Measurements from ENCODE around the gene GPRIN1. TPM values are rescaled to one million over a fixed set of nuclear protein-coding genes. Genes with fewer than 3 reads are reported as not detected.
"Not testable (repeated sequence)": the region's sequence is repeated elsewhere in the genome, so short reads cannot be mapped to it uniquely, and the experiment has no call there.

GPRIN1 gene
- total RNA-seq, 1 experiment from 2014 or later, result 4.3 TPM

DNA sequence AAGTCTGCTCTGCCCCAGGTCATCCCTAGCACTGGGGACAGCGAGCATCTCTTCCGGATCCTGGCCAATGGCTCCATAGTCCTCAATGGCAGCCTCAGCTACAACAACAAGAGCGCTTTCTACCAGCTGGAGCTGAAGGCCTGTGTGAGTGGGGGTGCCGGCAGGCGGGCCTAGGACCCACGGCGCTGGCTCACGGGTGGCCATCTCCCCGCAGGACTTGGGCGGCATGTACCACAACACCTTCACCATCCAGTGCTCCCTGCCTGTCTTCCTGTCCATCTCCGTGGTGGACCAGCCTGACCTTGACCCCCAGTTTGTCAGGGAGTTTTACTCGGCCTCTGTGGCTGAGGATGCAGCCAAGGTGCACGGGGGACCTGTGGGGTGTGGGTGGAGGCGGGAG is 34.9 kb downstream of the GPRIN1 start:
- DNase-seq (ENCODE audit: low spot score), result no peak

DNA sequence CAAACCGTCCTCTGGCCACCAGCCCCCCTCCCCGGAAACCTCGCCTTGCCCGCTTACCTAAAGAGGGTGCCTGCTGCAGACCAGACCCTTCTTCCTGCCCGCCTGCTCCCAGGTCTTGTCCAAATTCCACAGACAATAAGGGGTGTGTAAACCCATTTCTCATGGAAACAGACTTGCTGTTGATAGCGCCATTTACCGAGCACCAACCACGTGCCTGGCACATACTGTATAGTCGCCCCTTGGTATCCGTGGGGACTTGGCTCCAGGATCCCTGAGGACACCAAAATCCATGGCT is 35.7 kb downstream of the GPRIN1 start:
- no peak for DNase-seq (ENCODE audit: low spot score)

DNA sequence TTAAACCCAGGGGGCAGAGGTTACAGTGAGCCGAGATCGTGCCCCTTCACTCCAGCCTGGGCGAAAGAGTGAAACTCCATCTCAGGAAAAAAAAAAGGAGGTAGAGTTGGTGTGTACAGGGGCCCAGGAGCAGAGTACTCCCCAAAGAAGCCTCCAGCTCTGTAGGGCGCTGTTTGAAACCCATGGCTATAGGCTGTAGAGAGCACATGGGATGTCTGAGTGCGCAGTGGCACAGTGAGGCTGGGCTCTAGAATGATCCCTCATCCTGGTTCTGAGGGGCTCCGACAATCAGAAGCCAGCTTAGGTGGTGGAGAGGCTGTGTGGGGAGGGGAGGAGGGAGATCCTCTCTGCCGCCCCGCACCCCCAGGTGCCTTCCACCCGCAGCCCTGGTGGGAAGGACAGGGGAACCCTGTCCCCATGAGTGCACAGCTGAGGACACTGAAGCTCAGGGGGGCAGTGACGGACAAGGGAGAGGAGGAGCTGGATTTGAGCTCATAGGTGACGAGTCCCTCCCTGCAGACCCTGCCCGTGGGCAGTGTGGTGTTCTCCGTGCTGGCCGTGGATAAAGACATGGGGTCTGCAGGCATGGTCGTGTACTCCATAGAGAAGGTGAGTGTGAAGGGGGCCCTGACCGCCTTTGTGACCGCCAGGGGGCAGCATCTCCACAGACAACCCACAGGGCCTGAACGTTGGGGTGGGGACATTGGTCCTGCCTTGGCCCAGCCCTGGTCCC is 36.2 kb downstream of the GPRIN1 start:
- DNase-seq (ENCODE audit: low spot score), result peak; percentile 61

DNA sequence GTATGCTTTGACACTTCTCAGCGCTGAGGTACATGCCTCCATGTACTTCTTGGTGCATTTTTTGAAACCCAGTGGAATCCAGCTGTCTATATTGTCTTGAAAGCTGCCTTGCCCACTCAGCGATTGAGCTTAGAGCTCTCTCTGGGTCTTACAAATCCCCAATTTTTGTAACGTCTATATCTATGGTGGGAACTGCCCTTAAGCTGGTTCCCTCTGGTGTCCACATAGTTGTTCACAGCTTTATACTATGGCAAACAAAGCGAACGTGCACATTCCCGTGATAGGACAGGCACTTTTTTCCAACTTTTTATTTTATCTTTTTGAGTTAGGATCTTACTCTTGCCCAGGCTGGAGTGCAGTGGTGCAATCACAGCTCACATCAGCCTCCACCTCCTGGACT is 39.9 kb downstream of the GPRIN1 start:
- no peak for DNase-seq (ENCODE audit: low spot score)

DNA sequence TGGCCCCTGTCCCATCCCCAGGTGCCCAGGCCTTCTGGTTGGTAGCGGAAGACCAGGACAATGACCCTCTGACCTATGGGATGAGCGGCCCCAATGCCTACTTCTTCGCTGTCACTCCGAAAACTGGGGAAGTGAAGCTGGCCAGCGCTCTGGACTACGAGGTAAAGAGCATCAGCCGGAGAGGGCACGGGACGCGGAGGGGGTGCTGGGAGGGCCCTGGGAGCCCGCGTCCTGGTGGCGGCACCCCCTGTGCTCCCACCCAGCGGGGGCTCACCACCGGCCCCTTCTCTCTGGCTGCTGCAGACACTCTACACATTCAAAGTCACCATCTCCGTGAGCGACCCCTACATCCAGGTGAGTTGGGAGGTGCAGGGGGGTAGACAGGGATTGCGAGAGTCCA is 41.3 kb downstream of the GPRIN1 start:
- no peak for DNase-seq (ENCODE audit: low spot score)

DNA sequence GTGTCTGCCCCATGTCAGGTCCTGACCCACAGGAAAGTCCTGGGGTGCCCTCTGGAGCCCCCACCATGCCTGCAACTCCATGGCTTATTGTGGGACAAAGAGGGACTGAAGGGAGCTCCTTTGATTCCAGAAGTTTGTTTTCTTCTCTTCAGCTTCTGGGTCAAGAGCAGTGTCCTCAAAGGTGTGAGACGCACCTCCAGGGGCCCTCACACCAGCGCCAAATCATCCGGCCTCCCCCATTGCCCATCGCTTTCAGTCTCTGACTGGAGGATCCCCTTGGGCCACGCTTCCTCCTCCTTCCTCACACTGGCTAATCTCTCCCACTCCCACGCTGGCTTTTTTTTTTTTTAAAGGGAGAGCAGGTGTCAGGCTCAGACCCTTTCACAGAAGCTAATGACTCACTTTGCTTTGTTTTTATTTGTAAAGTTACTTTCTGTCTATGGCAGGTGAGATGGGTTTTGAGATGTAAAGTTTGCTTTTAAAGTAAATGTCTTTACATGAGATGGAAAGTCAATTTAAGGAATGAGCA is 44.1 kb downstream of the GPRIN1 start:
- DNase-seq (ENCODE audit: low spot score), result no peak

DNA sequence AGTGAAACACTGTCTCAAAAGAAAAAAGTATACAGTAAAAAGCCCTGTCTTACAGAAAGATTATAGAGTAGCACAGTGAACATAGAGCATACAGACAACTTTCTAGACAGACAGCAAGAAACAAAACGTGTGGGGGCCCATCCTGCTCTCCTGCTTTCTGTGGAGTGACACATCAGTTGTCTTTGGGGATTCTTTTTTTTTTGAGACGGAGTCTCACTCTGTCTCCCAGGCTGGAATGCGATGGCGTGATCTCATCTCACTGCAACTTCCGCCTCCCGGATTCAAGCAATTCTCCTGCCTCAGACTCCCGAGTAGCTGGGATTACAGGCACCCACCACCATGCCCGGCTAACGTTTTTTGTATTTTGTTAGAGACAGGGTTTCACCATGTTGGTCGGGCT is 46.0 kb downstream of the GPRIN1 start:
- no peak for DNase-seq (ENCODE audit: low spot score)

DNA sequence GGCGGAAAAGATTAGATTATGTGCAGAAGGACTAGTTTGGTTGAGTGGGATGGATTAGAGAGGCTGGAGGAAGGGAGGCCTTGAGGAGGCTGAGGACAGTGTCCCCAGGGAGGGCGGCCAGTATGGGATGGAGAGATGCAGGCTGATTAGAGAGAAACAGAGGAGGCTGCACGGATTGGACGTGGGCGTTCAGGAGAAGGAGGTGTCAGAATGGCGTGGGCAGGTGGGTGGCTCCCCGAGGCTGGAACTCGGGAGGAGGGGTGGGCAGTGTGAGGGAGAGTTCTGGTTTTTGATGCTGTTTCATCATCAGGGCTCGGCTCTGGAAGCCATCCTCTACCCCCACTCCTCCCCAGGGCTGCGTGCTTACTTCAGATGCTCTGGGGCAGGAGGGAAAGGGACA is 47.8 kb downstream of the GPRIN1 start:
- no peak for DNase-seq (ENCODE audit: low spot score)

DNA sequence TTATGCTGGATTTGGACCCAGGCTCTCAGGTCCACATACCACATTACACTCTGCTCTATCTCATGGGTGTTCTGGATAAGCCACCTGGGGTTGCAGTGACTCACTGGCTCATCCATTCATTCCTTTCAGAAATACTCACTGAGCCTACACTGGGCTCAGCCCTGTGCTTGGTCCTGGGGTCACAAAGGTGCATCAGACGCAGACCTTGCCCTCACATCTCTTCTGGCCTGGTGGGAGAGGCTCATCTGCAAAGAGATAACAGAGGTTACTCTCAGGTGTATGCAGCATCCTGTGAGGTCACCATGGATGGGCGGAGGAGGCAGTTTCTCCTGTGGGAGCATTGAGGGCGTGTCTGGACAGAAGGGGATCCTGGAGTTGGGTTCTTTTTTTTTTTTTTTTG is 48.7 kb downstream of the GPRIN1 start:
- no peak for DNase-seq (ENCODE audit: low spot score)

DNA sequence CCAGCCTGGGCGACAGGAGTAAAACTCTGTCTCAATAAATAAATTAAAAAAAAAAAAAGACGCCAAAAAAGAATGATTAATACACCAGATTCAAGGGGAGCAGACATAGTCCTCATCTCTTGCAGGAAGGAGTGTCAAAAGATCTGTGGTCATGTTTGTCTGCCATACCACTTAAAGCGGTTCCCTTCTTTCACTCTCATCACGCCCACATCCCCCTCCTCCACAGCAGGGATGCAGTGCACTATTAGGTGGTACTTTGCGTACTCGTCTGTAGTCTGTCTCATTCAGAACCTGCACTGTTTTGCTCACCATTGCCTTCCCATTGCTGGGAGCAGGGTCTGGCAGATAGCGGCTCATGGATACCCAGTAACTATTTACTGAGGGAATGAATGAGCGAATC is 49.6 kb downstream of the GPRIN1 start:
- DNase-seq (ENCODE audit: low spot score), result no peak

DNA sequence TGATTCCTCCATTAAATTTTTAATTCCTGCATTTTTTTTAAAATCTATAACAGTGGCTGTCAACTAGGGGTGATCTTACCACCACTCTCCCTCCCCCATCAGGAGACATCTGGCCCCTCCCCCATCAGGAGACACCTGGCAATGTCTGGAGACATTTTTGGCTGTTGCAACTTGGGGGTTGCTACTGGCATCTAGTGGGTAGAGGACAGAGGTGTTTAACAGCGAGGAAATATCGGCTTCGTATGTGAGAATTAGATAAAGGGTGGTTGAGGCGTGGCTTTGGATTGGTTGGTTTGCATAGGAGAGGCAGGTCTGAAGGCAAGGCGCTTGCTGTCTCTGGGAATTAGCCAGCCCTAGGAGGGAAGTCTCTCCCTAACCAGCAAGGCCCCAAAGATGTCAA is 50.3 kb downstream of the GPRIN1 start:
- DNase-seq (ENCODE audit: low spot score), result peak; percentile 31

DNA sequence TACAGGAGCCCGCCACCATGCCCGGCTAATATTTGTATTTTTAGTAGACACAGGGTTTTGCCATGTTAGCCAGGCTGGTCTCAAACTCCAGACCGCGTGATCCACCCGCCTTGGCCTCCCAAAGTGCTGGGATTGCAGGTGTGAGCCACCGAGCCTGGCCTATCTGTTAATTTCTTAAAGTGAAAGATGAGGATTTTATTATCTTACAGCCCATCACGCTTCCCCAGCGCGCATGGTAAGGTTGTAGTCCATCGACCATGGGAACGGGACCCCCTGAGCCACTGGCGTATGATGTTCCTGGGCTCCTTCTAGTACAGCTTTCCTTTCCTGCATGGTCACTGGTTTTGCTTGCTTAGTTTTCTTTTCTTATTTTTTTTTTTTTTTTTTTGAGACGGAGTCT is 52.1 kb downstream of the GPRIN1 start:
- no peak for DNase-seq (ENCODE audit: low spot score)

DNA sequence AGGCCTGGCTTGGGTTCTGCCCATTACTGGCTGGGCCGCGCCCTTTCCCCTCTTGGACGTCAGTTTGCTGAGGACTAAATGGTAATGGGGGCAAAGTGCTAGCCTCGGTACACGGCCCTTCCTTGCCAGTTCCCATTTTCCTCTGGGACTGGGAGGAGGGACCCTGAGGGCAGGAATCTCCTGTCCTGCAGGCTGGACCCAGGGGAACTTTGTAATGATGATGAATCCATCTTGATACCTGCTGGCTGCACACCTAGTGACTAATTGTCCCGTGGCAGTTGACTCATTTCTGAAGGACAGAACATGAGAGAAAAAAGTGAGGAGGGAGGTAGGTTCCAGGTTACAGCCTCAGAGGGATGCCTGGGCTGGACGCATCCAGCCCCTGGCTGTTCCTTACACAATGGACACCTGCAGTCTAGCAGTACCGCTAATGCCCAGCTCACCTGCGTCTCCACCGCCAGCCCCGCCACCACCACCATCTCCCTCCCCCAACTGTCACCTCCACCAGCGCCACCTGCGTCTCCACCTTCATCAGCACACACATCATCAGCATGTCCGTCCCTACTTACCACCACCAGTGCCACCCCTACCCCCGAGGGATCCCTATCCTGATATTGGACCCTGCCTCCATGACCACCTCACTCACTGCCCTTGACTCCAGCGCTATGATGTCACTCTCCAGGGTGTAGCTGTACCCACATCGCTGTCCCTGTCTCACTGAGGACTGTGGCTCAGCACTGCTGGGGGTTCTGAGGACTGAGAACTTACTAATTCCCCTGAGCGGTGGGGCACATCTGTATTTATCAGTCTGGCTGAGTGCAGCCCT is 56.5 kb downstream of the GPRIN1 start:
- DNase-seq (ENCODE audit: low spot score), result peak; percentile 30

DNA sequence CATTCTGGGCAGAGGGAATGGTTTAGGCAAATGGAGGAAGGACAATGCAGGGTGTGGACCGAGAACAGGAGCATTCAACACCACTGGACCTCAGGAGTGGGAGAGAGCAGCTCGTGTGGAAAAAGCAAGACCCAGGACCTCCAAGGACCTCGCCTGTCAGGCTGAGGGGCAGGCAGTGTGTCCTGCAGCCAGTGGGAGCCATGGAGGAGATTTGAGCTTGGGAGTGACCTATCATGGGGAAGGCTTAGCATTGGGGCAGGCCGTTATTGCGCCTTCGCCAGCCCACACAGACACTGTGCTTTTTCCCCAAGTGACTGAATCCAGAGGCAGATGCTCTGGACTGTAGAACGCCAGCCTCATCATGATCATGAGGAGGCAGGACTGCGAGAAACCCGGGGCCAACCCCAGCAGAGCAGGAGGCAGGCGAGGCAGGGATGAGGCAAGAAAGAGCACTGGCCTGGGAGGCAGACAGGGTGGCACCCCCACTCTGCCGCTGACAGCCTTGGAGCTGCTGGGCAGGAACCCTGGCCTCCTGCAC is 57.6 kb downstream of the GPRIN1 start:
- no peak for DNase-seq (ENCODE audit: low spot score)

DNA sequence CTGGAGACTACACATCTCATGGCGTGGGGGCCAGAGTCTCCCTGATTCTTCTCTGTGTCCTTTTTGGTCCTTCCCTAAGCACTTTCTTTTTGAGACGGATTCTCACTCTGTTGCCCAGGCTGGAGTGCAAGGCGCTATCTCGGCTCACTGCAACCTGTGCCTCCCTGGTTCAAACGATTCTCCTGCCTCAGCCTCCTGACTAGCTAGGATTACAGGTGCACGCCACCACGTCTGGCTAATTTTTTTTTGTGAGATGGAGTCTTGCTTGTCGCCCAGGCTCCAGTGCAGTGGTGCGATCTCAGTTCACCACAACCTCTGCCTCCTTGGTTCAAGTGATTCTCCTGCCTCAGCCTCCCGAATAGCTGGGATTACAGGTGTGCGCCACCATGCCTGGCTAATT is 59.0 kb downstream of the GPRIN1 start:
- not testable (repeated sequence) for DNase-seq (ENCODE audit: low spot score)

DNA sequence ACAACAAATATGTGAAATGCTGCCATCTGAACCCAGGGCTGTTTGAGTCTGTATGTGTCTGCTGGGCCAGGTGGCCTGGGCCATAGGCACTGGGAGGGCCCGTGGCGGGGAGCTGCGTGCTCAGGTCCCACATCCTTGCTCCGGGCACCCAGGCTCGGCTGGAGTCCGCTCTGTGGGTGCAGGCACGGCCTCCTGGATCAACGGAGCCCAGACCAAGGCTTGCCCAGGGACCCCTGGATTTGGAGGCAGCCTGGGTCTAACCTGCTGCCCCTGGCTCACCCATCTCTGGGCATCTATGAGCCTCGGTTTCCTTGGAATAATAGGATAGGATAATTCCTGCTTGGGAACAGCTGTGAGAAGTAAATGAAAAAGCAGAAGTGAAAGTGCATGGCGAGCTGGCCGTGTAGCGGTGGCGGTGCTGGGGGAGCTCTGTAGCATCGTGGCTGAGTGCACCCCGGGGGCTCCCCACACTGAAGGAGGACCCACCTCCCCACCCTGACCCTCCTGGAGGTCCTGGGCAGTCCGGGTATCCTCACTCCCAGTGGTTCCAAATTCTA is 59.6 kb downstream of the GPRIN1 start:
- no peak for DNase-seq (ENCODE audit: low spot score)

DNA sequence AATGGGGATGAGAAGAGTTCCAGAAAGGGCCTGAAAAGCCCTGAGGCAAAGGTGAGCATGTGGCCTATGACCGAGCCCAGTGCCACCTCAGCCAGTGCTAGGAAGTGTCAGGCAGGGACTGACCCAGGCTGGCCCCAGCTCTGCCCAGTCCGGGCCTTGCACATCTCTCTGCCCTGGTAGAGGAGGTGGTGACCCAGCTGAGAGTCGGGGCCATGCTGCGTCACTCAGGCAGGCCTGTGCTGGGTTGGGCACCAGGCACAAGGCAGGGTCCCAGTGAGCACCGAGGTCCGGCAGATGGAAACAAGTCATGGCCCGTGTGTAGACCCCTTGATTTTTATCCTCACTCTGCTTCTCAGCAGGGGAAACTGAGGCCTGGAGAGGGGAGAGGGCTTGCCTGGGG is 60.1 kb downstream of the GPRIN1 start:
- no peak for DNase-seq (ENCODE audit: low spot score)

DNA sequence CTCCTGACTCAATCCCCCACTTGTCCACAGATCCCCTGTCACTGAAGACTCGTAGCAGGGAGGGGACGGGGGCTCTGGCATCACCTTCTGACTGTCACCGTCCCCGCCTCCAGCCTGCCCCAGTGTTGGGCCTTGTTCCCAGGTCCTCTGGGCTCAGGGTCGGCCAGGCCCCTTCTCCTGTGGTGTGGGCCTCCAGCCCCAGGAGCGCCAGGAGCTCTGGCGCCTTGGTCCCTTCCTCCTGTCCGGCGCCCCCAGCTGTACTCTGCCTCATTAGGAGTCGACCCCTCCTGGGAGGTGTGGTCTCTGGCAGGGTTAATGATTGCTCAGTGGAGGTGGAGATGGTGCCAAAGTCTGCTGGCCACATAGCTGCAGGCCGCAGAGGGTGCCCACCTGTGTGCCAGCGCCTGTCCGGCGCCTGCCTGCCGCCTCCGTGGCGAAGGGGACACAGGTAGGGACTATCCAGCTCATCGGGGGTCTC is 61.0 kb downstream of the GPRIN1 start, which contains the start of gene CDHR2:
Gene CDHR2 (plus strand): TSS at position 376 of the 478 bp plus-strand sequence. CDS start 16,011 bp downstream, outside the sequence.
- no peak for DNase-seq (ENCODE audit: low spot score)

DNA sequence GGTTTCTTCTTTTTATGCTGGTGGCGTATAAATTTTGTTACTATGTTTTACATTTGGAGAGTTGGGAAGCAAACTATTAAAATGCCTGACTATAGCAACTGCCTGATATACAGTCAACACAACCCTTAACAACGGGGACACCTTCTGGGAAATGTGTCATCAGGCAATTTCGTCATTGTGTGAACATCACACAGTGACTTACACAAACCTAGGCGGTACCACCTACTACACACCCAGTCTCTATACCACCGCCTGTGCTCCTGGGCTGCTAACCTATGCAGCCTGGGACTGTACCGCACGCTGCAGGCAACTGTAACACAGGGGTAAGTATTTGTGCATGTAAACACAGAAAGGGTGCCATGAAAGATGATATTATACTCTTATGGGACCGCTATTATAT is 62.2 kb downstream of the GPRIN1 start:
- DNase-seq (ENCODE audit: low spot score), result peak; percentile 60

Measured in HT-29 (cell line).